Neural cell (in vitro differentiated cells): Measurements from ENCODE around the gene IFITM10. TPM values are rescaled to one million over a fixed set of nuclear protein-coding genes. Genes with fewer than 3 reads are reported as not detected.

Experiments
- H2AFZ ChIP-seq: fragments of 200-600, 300-800 bp; sonication (generic), shearing (Covaris generic); 2 replicates; pipeline ENCODE4 v1.6.0; 2014; ENCODE audit warnings: low read depth, mild to moderate bottlenecking, antibody characterized with exemption, low read length, moderate library complexity
- H3F3A ChIP-seq: fragments of 200-600 bp; shearing (Covaris generic); 2 replicates; pipeline ENCODE4 v1.6.1; 2016; ENCODE audit warnings: mild to moderate bottlenecking, moderate library complexity, mixed read lengths, antibody characterized with exemption, low read length; ENCODE audit not compliant: insufficient read depth, poor library complexity, severe bottlenecking
- H3K27ac ChIP-seq: fragments of 200-600, 300-800 bp; sonication (generic), shearing (Covaris generic); 2 replicates; pipeline ENCODE4 v1.5.1; 2014; ENCODE audit warnings: mild to moderate bottlenecking, low read length, moderate library complexity
- H3K27me3 ChIP-seq: fragments of 300-800, 200-600 bp; sonication (generic), shearing (Covaris generic); 2 replicates; pipeline ENCODE4 v1.6.0; 2014; ENCODE audit warnings: mild to moderate bottlenecking, low read depth, low read length, moderate library complexity; ENCODE audit not compliant: insufficient read depth
- H3K36me3 ChIP-seq: fragments of 300-800, 200-600 bp; sonication (generic), shearing (Covaris generic); 2 replicates; pipeline ENCODE4 v1.5.1; 2014; ENCODE audit warnings: mild to moderate bottlenecking, antibody characterized with exemption, low read length, moderate library complexity; ENCODE audit not compliant: insufficient read depth
- H3K4me2 ChIP-seq: fragments of 300-800, 200-600 bp; sonication (generic), shearing (Covaris generic); 2 replicates; pipeline ENCODE4 v1.6.0; 2014; ENCODE audit warnings: mild to moderate bottlenecking, low read length
- H3K4me3 ChIP-seq: fragments of 300-800, 200-600 bp; sonication (generic), shearing (Covaris generic); 2 replicates; pipeline ENCODE4 v1.5.1; 2014; ENCODE audit warnings: mild to moderate bottlenecking, low read length, moderate library complexity
- H3K79me2 ChIP-seq: fragments of 200-600 bp; shearing (Covaris generic); replicated peaks from 2 replicates; pipeline ENCODE4 v1.6.0; 2014; ENCODE audit warnings: mild to moderate bottlenecking, low read length, moderate library complexity; ENCODE audit not compliant: insufficient read depth
- H3K9ac ChIP-seq: fragments of 300-800, 200-600 bp; sonication (generic), shearing (Covaris generic); 2 replicates; pipeline ENCODE4 v1.6.1; 2016; ENCODE audit warnings: mild to moderate bottlenecking, low read length, mixed read lengths
- H3K9me2 ChIP-seq: fragments of 200-600 bp; shearing (Covaris generic); 2 replicates; pipeline ENCODE4 v1.6.1; 2016; ENCODE audit warnings: mild to moderate bottlenecking, low read length, mixed read lengths; ENCODE audit not compliant: insufficient read depth
- H3K9me3 ChIP-seq: fragments of 200-600, 300-800 bp; sonication (generic), shearing (Covaris generic); 2 replicates; pipeline ENCODE4 v1.6.1; 2016; ENCODE audit warnings: mild to moderate bottlenecking, mixed run types, low read length, moderate library complexity, mixed read lengths
- H4K20me1 ChIP-seq: fragments of 200-600 bp; shearing (Covaris generic); 2 replicates; pipeline ENCODE4 v1.6.1; 2016; ENCODE audit warnings: mild to moderate bottlenecking, mixed run types; ENCODE audit not compliant: insufficient read depth
- EP300 ChIP-seq: fragments of 450-650 bp; conservative IDR thresholded peaks from 2 replicates; pipeline ENCODE4 v1.6.1; 2014; ENCODE audit warnings: antibody characterized with exemption, mild to moderate bottlenecking, moderate library complexity; ENCODE audit not compliant: poor library complexity, severe bottlenecking
- EZH2 ChIP-seq: fragments of 200-600, 300-800 bp; shearing (Covaris generic), sonication (generic); IDR thresholded peaks from 2 replicates; pipeline ENCODE4 v1.6.1; 2014; ENCODE audit warnings: antibody characterized with exemption, low read length, borderline replicate concordance, mild to moderate bottlenecking; ENCODE audit not compliant: insufficient read depth, poor library complexity, severe bottlenecking
- MXI1 ChIP-seq: fragments of 450-650 bp; conservative IDR thresholded peaks from 2 replicates; pipeline ENCODE4 v1.6.1; 2014; ENCODE audit warnings: antibody characterized with exemption, mild to moderate bottlenecking; ENCODE audit not compliant: poor library complexity, severe bottlenecking
- POLR2AphosphoS5 ChIP-seq: IDR thresholded peaks from 2 replicates; pipeline ENCODE4 v1.6.1; 2012
- RAD21 ChIP-seq: fragments of 450-650 bp; conservative IDR thresholded peaks from 2 replicates; pipeline ENCODE4 v1.6.1; 2014; ENCODE audit warnings: antibody characterized with exemption, mild to moderate bottlenecking, moderate library complexity
- REST ChIP-seq: IDR thresholded peaks from 2 replicates; pipeline ENCODE4 v1.6.1; 2012; ENCODE audit warnings: borderline replicate concordance
- SMC3 ChIP-seq: fragments of 450-650 bp; conservative IDR thresholded peaks from 2 replicates; pipeline ENCODE4 v1.6.1; 2014; ENCODE audit warnings: antibody characterized with exemption, mild to moderate bottlenecking, moderate library complexity; ENCODE audit not compliant: poor library complexity
- TAF1 ChIP-seq: IDR thresholded peaks from 2 replicates; pipeline ENCODE4 v1.6.1; 2012; ENCODE audit warnings: low read depth
- polyA plus RNA-seq: library from polyadenylated mRNA; depleted of rRNA; stranded (reverse); fragments of >200 nt; gene quantifications from 2 replicates; pipeline ENCODE4 v1.2.3, GENCODE V29; 2014
- TF ChIP-seq, protein P1 (sequence below): fragments of 450-650 bp; IDR thresholded peaks from 2 replicates; pipeline ENCODE4 v1.5.1; 2014; ENCODE audit warnings: antibody characterized with exemption, mild to moderate bottlenecking, moderate library complexity; ENCODE audit not compliant: poor library complexity, severe bottlenecking

IFITM10 gene
- polyA plus RNA-seq, 1 donor from 2014 or later = 1.1 TPM

GRCh38 chr11:1785749-1786413, 35.5 kb upstream of the IFITM10 start:
- H3K27ac ChIP-seq = no peak overlapping the region
- H3K9me3 ChIP-seq = no peaks in the 10 kb centered on the region
- H3K27me3 ChIP-seq = no peaks in the 10 kb centered on the region
- no peak overlapping the region for H3K9ac ChIP-seq
- H3K4me2 ChIP-seq = no peak overlapping the region
- TF ChIP-seq REST (no peak), TAF1 (no peak), RAD21 (no peak), EP300 (no peak), MXI1 (no peak), EZH2 (no peak), POLR2AphosphoS5 (no peak), SMC3 (no peak)
- TF ChIP-seq, protein P1, sequence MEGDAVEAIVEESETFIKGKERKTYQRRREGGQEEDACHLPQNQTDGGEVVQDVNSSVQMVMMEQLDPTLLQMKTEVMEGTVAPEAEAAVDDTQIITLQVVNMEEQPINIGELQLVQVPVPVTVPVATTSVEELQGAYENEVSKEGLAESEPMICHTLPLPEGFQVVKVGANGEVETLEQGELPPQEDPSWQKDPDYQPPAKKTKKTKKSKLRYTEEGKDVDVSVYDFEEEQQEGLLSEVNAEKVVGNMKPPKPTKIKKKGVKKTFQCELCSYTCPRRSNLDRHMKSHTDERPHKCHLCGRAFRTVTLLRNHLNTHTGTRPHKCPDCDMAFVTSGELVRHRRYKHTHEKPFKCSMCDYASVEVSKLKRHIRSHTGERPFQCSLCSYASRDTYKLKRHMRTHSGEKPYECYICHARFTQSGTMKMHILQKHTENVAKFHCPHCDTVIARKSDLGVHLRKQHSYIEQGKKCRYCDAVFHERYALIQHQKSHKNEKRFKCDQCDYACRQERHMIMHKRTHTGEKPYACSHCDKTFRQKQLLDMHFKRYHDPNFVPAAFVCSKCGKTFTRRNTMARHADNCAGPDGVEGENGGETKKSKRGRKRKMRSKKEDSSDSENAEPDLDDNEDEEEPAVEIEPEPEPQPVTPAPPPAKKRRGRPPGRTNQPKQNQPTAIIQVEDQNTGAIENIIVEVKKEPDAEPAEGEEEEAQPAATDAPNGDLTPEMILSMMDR = no peak
- H3K4me3 ChIP-seq = no peak overlapping the region
- no peaks in the 10 kb centered on the region for H3K79me2 ChIP-seq
- H2AFZ ChIP-seq = no peak overlapping the region
- no peaks in the 10 kb centered on the region for H3K36me3 ChIP-seq
- H3K9me2 ChIP-seq = no peaks in the 10 kb centered on the region
- no peaks in the 10 kb centered on the region for H4K20me1 ChIP-seq
- H3F3A ChIP-seq = no peaks in the 10 kb centered on the region

GRCh38 chr11:1784761-1785650, 34.6 kb upstream of the IFITM10 start:
- Histone ChIP-seq H3K27ac (no peak overlapping the region), H3K79me2 (no peaks in the 10 kb centered on the region), H3K4me2 (no peak overlapping the region), H3F3A (no peaks in the 10 kb centered on the region), H4K20me1 (no peaks in the 10 kb centered on the region), H3K4me3 (no peak overlapping the region), H3K36me3 (no peaks in the 10 kb centered on the region), H3K9me3 (no peaks in the 10 kb centered on the region), H3K9me2 (no peaks in the 10 kb centered on the region), H3K9ac (no peak overlapping the region), H2AFZ (no peak overlapping the region), H3K27me3 (no peaks in the 10 kb centered on the region)
- TF ChIP-seq RAD21 = no peak
- no peak for TF ChIP-seq POLR2AphosphoS5
- TF ChIP-seq TAF1 = no peak
